Gastrocnemius medialis (tissue), 4 donors: ENCODE data around the gene ERRFI1. TPM values are rescaled to one million over a fixed set of nuclear protein-coding genes. Genes with fewer than 3 reads are reported as not detected.

Source experiments
- ATAC-seq, 2 donors: fragments of 150-250 bp; one replicate each; pipeline ENCODE4 v1.9.1; 2016
- DNase-seq, 2 donors: peaks; one replicate each; pipeline ENCODE4 v3.0.0-alpha.2; 2019
- H3K27ac ChIP-seq, 4 donors: fragments of 200-600 bp; sonication (generic); 1 replicate in 1 of 4; 2 replicates in 3 of 4; pipeline ENCODE4 v1.5.1; 2016 to 2018; ENCODE audit warnings: mild to moderate bottlenecking in 2 of 4, moderate library complexity in 1 of 4
- H3K27me3 ChIP-seq, 3 donors: fragments of 200-600 bp; sonication (generic) in 2 of 3; 1 replicate in 1 of 3; 2 replicates in 2 of 3; pipeline versions ENCODE4 v1.5.1 to v1.6.0; 2016 to 2019; ENCODE audit warnings: mild to moderate bottlenecking in 1 of 3, moderate library complexity in 1 of 3
- H3K36me3 ChIP-seq, 2 donors: fragments of 200-600 bp; sonication (generic) in 1 of 2; one replicate each; pipeline ENCODE4 v1.5.1; 2017 to 2018
- H3K4me1 ChIP-seq, 2 donors: fragments of 200-600 bp; sonication (generic) in 1 of 2; one replicate each; pipeline ENCODE4 v1.5.1; 2016 to 2017; ENCODE audit warnings: mild to moderate bottlenecking in 2 of 2
- H3K4me3 ChIP-seq, 4 donors: fragments of 200-600 bp; sonication (generic) in 3 of 4; 1 replicate in 1 of 4; 2 replicates in 3 of 4; pipeline ENCODE4 v1.5.1; 2016 to 2019; ENCODE audit warnings: mild to moderate bottlenecking in 2 of 4
- H3K9me3 ChIP-seq, 3 donors: fragments of 200-600 bp; sonication (generic) in 2 of 3; 1 replicate in 1 of 3; 2 replicates in 2 of 3; pipeline ENCODE4 v1.5.1; 2016 to 2019
- POLR2A ChIP-seq, 2 donors: fragments of 450-650 bp; IDR thresholded peaks; one replicate each; pipeline ENCODE4 v1.6.1; 2017; ENCODE audit warnings: antibody characterized with exemption in 2 of 2, mild to moderate bottlenecking in 2 of 2, moderate library complexity in 2 of 2
- in situ Hi-C, 4 donors: fragments of 200-750 bp; cut with MboI; loops; one replicate each; pipeline versions ENCODE4 v1.15.0 to v1.8.0; 2017; ENCODE audit warnings: low sequenced_read_pairs in 4 of 4
- intact Hi-C: fragments of 100-400 bp; cut with DNase I; formaldehyde crosslinking; loops from one replicate; pipeline ENCODE4 v1.15.1; 2023; ENCODE audit warnings: low total_unique reads
- total RNA-seq, 4 donors: library from RNA; depleted of rRNA; stranded (reverse); fragments of >200 nt; gene quantifications; one replicate each; pipeline versions ENCODE4 v1.1.0 to v1.2.3, GENCODE V29; 2016
- TF ChIP-seq, protein P1 (sequence below), 5 experiments: fragments of 450-650 bp in 3 of 5; fragments of 200-600 bp in 2 of 5; sonication (generic) in 2 of 5; IDR thresholded peaks in 4 of 5; conservative IDR thresholded peaks in 1 of 5; 1 replicate in 4 of 5; 2 replicates in 1 of 5; pipeline ENCODE4 v1.5.1; 2016 to 2019; ENCODE audit warnings: antibody characterized with exemption in 5 of 5, mild to moderate bottlenecking in 3 of 5, moderate library complexity in 3 of 5

The ERRFI1 gene
- total RNA-seq, 4 donors from 2014 or later: 184 to 644 (median 448) TPM

DNA sequence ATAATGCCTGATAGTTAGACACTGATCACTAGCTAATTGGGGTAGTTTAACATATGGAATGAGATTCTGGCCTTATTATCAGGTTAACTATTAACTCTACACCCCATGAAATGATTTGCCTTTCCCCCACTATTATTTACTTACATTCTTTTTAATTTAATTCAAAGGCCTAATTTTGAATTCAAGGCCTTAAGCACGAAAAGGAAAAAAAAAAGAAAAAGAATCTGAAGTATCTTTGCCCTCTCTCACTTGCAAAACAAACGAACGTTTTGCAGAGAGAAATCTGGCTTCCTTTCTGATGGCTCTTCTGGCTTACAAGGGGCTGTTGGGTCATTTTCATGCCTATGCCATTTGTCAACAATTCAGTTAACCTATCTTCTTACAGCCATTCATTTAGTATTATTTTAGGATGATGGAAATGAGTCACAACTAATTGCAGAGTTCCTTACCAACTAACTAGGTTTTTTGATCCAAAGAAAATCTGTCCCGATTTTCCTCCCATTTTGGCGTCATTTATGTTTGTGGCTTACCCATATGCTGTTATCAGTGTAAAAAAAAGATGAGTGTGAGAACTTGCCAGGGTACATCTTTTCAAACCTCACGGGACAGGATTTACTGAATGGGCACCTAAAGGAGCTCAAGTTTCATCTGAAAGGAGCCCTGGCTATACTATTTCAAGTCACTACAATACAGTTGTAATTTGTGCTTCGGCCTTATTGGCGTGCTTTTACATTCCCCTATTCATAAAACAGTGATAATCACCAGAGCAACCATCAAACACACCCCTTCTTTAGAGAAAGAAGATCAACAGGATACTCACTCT, 1.9 kb upstream of the ERRFI1 start:
- Histone ChIP-seq H3K4me3 (peak overlapping the region in 2 of 4 donors; percentile 85 to 96), H3K4me1 (peaks cover 26 to 33% of the 10 kb centered on the region in 2 donors), H3K36me3 (no peaks in the 10 kb centered on the region), H3K27ac (peak overlapping the region; percentile 87 to 98 (median 94)), H3K9me3 (no peaks in the 10 kb centered on the region), H3K27me3 (no peaks in the 10 kb centered on the region)
- DNase-seq (peak in 1 of 2 donors; percentile 37), ATAC-seq (peak; percentile 56 to 71)
- in situ Hi-C loops: no loop called here
- TF ChIP-seq POLR2A (IDR thresholded peaks at IDR 0.05): peak in 1 of 2 donors; percentile 58
- TF ChIP-seq, protein P1, sequence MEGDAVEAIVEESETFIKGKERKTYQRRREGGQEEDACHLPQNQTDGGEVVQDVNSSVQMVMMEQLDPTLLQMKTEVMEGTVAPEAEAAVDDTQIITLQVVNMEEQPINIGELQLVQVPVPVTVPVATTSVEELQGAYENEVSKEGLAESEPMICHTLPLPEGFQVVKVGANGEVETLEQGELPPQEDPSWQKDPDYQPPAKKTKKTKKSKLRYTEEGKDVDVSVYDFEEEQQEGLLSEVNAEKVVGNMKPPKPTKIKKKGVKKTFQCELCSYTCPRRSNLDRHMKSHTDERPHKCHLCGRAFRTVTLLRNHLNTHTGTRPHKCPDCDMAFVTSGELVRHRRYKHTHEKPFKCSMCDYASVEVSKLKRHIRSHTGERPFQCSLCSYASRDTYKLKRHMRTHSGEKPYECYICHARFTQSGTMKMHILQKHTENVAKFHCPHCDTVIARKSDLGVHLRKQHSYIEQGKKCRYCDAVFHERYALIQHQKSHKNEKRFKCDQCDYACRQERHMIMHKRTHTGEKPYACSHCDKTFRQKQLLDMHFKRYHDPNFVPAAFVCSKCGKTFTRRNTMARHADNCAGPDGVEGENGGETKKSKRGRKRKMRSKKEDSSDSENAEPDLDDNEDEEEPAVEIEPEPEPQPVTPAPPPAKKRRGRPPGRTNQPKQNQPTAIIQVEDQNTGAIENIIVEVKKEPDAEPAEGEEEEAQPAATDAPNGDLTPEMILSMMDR (IDR thresholded peaks at IDR 0.05 in 4 of 5, conservative IDR thresholded peaks at IDR 0.05 in 1 of 5): no peak
- intact Hi-C loops: loop anchor here (2.0 to 5.0 kb wide), 4 partner anchors 23 to 231 kb away; no protein-coding TSS in a partner anchor

DNA sequence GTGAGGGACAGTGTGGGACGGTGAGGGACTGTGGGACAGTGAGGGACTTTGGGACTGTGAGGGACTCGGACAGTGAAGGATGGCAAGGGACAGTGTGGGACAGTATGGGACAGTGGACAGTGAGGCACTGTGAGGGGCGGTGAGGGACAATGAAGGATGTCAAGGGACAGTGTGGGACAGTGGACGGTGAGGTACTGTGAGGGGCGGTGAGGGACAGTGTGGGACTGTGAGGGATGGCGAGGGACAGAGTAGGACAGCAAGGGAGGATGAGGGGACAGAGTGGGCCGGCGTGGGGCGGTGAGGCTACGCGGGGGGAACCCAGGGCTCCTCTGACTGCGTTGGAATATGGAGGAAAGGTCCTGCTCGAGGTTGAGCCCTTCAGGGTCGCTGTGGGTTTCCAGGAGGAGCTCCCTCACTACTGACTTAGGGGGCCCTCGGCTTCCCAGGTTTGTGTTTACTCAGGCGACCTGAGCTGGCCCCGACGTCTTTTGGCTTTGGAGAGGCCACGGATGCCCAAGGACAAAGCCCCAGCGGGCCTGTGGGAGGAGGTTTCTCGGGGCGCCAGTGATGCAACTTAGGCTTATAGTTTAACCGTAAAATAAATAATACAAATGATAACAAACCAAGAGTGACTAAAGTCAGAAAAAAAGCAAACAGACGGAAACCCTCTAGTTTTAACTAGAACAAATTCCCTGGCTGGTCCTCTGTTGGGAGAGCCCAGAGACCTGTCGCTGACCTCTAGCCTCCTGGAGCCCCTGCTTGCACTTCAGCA, 1.1 kb upstream of the ERRFI1 start:
- DNase-seq (peak in 1 of 2 donors; percentile 42), ATAC-seq (no peak)
- H3K4me3 ChIP-seq: peak overlapping the region; percentile 77 to 96 (median 83)
- no peaks in the 10 kb centered on the region for H3K9me3 ChIP-seq
- in situ Hi-C loops (no loop called here), intact Hi-C loops (loop anchor here (2.0 to 5.0 kb wide), 4 partner anchors 22 to 232 kb away; no protein-coding TSS in a partner anchor)
- H3K27ac ChIP-seq: peak overlapping the region; percentile 87 to 98 (median 94)
- no peaks in the 10 kb centered on the region for H3K27me3 ChIP-seq
- peaks cover 34 to 41% of the 10 kb centered on the region in 2 donors for H3K4me1 ChIP-seq
- no peaks in the 10 kb centered on the region for H3K36me3 ChIP-seq
- TF ChIP-seq, protein P1 (IDR thresholded peaks at IDR 0.05 in 4 of 5, conservative IDR thresholded peaks at IDR 0.05 in 1 of 5): no peak
- no peak for TF ChIP-seq POLR2A (IDR thresholded peaks at IDR 0.05)

DNA sequence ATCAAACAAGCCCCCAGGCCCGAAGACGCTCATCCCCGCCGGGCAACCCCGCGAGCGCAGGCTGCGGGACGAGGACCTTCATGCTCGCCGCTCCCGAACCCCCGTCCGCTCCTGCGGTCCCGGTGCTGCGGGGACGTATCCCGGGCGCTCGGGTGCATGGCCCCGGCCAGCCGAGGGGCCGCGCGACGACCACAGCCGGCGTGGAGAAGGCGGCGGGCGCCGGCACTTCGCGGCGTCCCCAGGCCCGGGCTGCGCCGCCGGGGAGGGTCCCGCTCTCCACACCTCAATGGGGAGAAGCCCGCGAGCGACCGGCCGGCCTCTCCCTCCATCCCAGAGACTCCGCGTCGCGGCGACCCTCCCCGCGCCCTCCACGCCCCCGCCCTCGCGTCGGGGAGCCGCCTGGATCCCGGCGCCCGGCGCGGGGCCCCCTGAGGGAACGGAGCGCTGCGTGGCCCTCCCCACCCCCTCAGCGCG, 401 bp downstream of the ERRFI1 start:
- DNase-seq (no peak), ATAC-seq (peak in 1 of 2 donors; percentile 9)
- peak overlapping the region; percentile 83 to 98 (median 90) for H3K27ac ChIP-seq
- intact Hi-C loops (loop anchor here (2.0 to 5.0 kb wide), 4 partner anchors 21 to 233 kb away; no protein-coding TSS in a partner anchor), in situ Hi-C loops (no loop called here)
- TF ChIP-seq, protein P1 (IDR thresholded peaks at IDR 0.05 in 4 of 5, conservative IDR thresholded peaks at IDR 0.05 in 1 of 5): no peak
- TF ChIP-seq POLR2A (IDR thresholded peaks at IDR 0.05): no peak
- peaks cover 0 to 8% of the 10 kb centered on the region in 2 donors for H3K36me3 ChIP-seq
- no peaks in the 10 kb centered on the region for H3K27me3 ChIP-seq
- H3K4me3 ChIP-seq: peak overlapping the region; percentile 67 to 96 (median 81)
- H3K4me1 ChIP-seq: peaks cover 48 to 56% of the 10 kb centered on the region in 2 donors
- H3K9me3 ChIP-seq: no peaks in the 10 kb centered on the region

DNA sequence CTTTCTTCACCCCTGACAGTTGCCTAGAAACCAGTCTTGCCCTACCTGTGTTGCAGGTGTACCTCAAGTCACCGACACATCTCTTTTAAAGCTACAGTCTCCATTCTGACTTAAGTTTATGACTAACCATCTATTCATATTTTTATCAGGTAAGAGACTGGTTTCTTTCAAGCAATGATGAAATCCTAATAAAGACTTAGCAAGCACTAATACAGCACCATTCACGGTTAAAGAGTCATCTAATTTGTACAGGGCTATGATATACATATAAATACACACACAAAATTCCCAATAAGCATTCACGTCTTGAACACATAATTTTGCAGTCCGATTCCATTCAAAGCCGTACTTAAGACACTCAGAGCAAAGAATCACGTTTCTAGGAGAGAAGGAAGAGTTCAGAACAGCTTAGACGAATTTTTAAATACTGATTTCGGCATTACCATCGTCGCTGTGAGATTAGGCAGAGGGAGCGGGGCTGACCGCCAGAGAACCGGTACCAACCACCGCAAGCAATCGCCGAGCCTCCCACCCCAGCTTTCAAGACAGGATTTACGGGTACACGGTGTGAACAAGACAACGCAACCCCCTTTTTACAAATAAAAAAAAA, 943 bp downstream of the ERRFI1 start:
- in situ Hi-C loops: no loop called here
- H3K4me1 ChIP-seq: peaks cover 51 to 61% of the 10 kb centered on the region in 2 donors
- TF ChIP-seq, protein P1 (IDR thresholded peaks at IDR 0.05 in 4 of 5, conservative IDR thresholded peaks at IDR 0.05 in 1 of 5): no peak
- no peak for TF ChIP-seq POLR2A (IDR thresholded peaks at IDR 0.05)

More for the DNA sequence above, 943 bp downstream of the ERRFI1 start:
- H3K36me3 ChIP-seq: peaks cover 0 to 9% of the 10 kb centered on the region in 2 donors
- peak overlapping the region; percentile 83 to 98 (median 90) for H3K27ac ChIP-seq
- H3K27me3 ChIP-seq: no peaks in the 10 kb centered on the region
- H3K9me3 ChIP-seq: no peaks in the 10 kb centered on the region
- ATAC-seq (no peak), DNase-seq (no peak)
- intact Hi-C loops: loop anchor here (5.0 kb wide), 1 partner anchor 192 kb away; no protein-coding TSS in a partner anchor
- peak overlapping the region; percentile 67 to 96 (median 81) for H3K4me3 ChIP-seq
